Measurements from ENCODE around the gene ITPRIPL2.

The ITPRIPL2 gene

DNA sequence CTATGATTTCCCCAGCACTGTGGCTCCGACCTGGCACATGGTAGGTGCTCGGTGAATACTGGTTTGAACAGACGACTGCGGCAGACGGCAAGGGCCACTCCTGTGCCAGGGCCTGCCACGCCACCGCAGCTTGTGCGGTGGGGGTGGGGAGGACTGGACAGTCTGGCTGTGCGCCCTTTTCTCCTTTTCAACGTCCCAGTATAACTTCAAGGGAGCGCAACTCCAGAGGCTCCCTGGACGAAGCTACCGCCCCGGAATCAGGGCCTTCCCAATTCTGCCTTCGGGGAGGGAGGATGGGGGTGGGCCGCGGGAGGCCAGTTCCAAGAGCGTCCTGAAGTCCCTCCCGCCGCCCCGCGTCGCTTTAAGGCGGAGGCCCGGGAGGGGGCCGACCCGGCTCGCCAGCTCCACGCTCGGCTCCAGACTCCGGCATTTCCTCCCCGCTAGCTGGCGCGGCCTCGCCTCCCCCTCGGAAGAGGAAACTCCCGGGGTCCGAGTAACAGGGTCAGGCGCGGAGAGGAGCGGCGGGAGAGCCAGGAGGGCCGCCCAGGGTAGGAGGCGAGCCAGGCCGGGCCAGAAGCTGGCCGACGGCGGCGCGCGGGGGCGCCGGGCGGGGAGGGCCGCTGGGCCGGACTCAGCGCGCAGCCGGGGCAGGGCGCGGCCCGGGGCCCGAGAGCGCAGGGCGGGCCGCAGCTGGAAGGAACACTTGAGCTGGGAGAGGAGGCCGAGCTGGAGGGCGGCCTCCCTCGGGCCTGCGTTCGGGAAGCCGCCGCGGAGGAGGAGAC lies at the start of gene ITPRIPL2:
ITPRIPL2 (plus strand) TSS at position 388 of the 782 bp plus-strand sequence. CDS start 498 bp downstream, outside the sequence.
- peak; percentile 77 for DNase-seq (ENCODE audit: low spot score)

GRCh38 chr16:19066988-19067348 lies 46.8 kb upstream of the ITPRIPL2 start:
- DNase-seq (ENCODE audit: low spot score): no peak

GRCh38 chr16:19067349-19068236 lies 46.2 kb upstream of the ITPRIPL2 start, which contains the start of gene COQ7:
COQ7 (plus strand) TSS chr16:19067614; CDS start chr16:19067665, 51 bp downstream.
- DNase-seq (ENCODE audit: low spot score): peak; percentile 95

DNA sequence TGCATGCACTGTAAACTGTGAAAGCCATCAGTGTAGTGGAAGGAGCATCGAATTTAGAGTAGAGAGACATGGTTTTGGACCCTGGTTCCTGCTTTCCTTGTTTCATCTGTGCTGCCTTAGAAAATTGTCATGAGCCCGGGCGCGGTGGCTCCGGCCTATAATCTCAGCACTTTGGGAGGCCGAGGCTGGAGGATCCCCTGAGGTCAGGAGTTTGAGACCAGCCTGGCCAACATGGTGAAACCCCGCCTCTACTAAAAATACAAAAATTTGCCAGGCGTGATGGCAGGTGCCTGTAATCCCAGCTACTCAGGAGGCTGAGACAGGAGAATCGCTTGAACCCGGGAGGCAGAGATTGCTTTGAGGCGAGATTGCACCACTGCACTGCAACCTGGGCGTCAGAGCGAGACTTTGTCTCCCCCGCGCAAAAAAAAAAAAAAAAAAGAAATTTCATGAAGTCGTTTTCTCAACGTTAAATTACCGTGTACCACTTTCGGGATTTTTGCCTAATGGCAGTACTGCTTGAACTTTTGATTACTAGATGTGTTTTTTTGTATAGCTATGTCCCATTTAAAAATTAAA lies 45.4 kb upstream of the ITPRIPL2 start:
- no peak for DNase-seq (ENCODE audit: low spot score)

- DNase-seq (ENCODE audit: low spot score): peak; percentile 56
Observed at GRCh38 chr16:19071811-19072777, 41.7 kb upstream of the ITPRIPL2 start.

- no peak for DNase-seq (ENCODE audit: low spot score)
Observed at GRCh38 chr16:19073344-19073743, 40.4 kb upstream of the ITPRIPL2 start.

DNA sequence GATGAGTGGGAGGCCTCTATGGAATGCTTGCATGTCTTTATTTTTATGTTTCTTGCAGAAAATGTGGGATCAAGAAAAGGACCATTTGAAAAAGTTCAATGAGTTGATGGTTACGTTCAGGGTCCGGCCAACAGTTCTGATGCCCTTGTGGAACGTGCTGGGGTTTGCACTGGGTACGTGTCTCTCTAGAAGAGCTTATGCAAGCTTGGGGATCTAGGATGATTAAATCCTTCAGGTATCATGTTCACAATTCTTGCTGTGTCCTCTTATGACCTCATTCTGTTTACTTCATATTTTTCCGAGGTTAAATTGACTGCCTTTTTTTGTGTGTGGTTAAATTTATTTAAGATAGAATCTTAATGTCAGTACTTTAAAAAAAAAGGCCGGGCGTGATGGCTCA lies 39.9 kb upstream of the ITPRIPL2 start:
- DNase-seq (ENCODE audit: low spot score): no peak

DNA sequence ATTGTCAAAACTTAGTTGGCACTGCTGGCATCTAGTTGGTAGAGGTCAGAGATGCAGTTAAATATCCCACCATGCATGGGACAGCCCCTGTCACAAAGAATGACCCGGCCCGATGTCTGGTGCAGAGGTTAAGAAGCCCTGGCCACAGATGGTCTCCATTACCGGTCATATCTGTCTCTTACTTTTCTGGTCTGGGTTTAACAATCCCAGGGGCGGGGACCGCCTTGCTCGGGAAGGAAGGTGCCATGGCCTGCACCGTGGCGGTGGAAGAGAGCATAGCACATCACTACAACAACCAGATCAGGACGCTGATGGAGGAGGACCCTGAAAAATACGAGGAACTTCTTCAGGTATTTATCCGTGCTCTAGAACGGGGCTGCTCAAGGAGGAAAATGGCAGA lies 38.3 kb upstream of the ITPRIPL2 start:
- no peak for DNase-seq (ENCODE audit: low spot score)

- DNase-seq (ENCODE audit: low spot score): no peak
Observed at GRCh38 chr16:19077879-19078278, 35.9 kb upstream of the ITPRIPL2 start.

GRCh38 chr16:19083670-19084069 lies 30.1 kb upstream of the ITPRIPL2 start:
- DNase-seq (ENCODE audit: low spot score): no peak

GRCh38 chr16:19084139-19084538 lies 29.6 kb upstream of the ITPRIPL2 start:
- DNase-seq (ENCODE audit: low spot score): no peak

DNA sequence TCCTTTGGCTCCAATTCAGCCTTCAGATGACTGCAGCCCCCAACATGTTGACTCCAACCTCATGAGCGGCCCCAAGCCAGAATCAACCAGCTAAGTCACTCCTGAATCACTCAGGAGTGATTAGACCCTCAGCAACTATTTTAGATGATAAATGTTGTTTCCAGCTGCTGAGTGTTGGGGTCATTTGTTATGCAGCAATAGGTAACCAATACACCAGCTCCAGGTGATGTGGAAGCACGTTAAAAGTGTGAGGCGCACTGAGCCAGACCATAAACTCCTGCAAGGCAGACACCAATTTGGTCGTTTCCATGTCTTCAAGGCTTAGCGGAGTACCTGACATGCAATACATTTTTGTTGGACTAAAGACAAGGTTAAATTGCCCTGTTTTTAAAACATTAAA lies 28.9 kb upstream of the ITPRIPL2 start:
- no peak for DNase-seq (ENCODE audit: low spot score)

DNA sequence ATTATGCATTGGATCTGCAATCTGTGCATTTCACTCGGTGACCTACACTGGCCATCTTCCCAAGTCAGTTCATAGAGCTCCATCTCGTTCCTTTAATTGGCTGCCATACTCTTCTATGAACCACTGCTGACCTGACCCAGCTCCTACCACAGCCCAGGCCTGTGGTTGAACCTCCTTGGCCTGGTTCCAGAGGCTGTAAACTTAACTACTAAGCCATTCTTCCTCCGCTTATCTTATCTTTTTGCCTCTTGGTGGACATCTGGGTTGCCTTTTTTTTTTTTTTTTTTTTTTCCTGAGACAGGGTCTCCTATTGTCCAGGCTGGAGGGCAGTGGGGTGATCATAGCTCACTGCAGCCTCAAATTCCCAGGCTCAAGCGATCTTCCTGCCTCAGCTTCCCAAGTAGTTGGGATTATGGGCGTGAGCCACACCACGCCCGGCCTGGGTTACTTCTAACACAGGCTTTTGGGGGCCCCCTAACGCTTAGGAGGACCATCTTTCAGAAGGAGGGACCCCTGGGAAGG lies 28.0 kb upstream of the ITPRIPL2 start:
- DNase-seq (ENCODE audit: low spot score): peak; percentile 33

- peak; percentile 85 for DNase-seq (ENCODE audit: low spot score)
Observed at GRCh38 chr16:19086322-19087199, 27.2 kb upstream of the ITPRIPL2 start.

GRCh38 chr16:19088341-19088916 lies 25.3 kb upstream of the ITPRIPL2 start:
- no peak for DNase-seq (ENCODE audit: low spot score)

- no peak for DNase-seq (ENCODE audit: low spot score)
Observed at GRCh38 chr16:19089410-19089955, 24.3 kb upstream of the ITPRIPL2 start.

GRCh38 chr16:19090916-19091315 lies 22.8 kb upstream of the ITPRIPL2 start:
- DNase-seq (ENCODE audit: low spot score): no peak

DNA sequence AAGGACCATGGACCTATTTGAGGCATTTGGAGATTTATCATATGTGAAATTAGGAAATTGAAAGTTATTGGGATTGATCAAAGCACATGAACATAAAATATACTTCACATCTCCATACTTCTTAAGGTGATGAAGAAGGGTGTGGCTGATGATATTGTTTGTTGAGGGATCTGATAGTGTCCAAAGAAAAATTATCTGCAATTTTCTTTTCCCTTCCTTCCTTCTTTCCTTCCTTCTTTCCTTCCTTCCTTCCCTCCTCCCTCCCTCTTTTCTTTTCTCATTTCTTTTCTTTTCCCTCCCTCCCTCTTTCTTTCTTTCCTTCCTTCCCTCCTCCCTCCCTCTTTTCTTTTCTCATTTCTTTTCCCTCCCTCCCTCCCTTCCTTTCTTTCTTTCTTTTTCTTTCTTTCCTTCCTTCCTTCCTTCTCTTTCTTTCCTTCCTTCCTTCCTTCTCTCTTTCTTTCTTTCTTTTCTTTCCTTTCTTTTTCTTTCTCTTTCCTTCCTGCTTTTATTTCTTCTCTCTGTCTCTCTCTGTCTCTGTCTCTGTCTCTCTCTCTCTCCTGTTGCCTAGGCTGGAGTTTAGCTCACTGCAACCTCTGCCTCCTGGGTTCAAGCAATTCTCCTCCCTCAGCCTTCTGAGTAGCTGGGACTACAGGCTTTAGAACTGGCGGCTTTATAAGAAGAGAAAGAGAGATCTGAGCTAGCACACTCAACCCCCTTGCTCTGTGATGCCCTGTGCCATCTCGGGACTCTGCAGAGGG lies 20.9 kb upstream of the ITPRIPL2 start:
- DNase-seq (ENCODE audit: low spot score): no peak
